ENCODE measurements around the gene AKNAD1. TPM values are rescaled to one million over a fixed set of nuclear protein-coding genes. Genes with fewer than 3 reads are reported as not detected.

The AKNAD1 gene
- total and polyA plus RNA-seq, 2 of the 8 experiments (the other 6 are each of a cell fraction or from before 2014, with no cell fraction given), result not detected

DNA sequence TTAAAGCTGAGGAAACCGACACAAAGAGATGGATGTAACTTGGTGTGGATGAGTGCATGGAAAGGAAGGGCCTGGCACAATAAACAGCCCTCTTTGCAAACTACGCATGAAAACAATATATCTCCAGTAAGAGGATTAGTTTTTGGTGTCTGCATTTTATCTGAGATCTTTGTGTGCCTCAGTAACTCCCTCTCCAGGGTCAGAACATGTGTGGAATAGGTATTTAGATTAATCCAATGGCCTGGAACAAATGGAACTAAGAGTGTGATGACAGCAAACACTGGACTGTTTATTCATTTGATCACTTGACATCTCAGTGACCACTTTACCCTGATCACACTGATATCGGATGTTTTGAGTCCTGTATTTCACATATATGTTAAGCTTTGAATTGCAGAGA is 45.3 kb downstream of the AKNAD1 start (continued):
- TF ChIP-seq, protein P1, sequence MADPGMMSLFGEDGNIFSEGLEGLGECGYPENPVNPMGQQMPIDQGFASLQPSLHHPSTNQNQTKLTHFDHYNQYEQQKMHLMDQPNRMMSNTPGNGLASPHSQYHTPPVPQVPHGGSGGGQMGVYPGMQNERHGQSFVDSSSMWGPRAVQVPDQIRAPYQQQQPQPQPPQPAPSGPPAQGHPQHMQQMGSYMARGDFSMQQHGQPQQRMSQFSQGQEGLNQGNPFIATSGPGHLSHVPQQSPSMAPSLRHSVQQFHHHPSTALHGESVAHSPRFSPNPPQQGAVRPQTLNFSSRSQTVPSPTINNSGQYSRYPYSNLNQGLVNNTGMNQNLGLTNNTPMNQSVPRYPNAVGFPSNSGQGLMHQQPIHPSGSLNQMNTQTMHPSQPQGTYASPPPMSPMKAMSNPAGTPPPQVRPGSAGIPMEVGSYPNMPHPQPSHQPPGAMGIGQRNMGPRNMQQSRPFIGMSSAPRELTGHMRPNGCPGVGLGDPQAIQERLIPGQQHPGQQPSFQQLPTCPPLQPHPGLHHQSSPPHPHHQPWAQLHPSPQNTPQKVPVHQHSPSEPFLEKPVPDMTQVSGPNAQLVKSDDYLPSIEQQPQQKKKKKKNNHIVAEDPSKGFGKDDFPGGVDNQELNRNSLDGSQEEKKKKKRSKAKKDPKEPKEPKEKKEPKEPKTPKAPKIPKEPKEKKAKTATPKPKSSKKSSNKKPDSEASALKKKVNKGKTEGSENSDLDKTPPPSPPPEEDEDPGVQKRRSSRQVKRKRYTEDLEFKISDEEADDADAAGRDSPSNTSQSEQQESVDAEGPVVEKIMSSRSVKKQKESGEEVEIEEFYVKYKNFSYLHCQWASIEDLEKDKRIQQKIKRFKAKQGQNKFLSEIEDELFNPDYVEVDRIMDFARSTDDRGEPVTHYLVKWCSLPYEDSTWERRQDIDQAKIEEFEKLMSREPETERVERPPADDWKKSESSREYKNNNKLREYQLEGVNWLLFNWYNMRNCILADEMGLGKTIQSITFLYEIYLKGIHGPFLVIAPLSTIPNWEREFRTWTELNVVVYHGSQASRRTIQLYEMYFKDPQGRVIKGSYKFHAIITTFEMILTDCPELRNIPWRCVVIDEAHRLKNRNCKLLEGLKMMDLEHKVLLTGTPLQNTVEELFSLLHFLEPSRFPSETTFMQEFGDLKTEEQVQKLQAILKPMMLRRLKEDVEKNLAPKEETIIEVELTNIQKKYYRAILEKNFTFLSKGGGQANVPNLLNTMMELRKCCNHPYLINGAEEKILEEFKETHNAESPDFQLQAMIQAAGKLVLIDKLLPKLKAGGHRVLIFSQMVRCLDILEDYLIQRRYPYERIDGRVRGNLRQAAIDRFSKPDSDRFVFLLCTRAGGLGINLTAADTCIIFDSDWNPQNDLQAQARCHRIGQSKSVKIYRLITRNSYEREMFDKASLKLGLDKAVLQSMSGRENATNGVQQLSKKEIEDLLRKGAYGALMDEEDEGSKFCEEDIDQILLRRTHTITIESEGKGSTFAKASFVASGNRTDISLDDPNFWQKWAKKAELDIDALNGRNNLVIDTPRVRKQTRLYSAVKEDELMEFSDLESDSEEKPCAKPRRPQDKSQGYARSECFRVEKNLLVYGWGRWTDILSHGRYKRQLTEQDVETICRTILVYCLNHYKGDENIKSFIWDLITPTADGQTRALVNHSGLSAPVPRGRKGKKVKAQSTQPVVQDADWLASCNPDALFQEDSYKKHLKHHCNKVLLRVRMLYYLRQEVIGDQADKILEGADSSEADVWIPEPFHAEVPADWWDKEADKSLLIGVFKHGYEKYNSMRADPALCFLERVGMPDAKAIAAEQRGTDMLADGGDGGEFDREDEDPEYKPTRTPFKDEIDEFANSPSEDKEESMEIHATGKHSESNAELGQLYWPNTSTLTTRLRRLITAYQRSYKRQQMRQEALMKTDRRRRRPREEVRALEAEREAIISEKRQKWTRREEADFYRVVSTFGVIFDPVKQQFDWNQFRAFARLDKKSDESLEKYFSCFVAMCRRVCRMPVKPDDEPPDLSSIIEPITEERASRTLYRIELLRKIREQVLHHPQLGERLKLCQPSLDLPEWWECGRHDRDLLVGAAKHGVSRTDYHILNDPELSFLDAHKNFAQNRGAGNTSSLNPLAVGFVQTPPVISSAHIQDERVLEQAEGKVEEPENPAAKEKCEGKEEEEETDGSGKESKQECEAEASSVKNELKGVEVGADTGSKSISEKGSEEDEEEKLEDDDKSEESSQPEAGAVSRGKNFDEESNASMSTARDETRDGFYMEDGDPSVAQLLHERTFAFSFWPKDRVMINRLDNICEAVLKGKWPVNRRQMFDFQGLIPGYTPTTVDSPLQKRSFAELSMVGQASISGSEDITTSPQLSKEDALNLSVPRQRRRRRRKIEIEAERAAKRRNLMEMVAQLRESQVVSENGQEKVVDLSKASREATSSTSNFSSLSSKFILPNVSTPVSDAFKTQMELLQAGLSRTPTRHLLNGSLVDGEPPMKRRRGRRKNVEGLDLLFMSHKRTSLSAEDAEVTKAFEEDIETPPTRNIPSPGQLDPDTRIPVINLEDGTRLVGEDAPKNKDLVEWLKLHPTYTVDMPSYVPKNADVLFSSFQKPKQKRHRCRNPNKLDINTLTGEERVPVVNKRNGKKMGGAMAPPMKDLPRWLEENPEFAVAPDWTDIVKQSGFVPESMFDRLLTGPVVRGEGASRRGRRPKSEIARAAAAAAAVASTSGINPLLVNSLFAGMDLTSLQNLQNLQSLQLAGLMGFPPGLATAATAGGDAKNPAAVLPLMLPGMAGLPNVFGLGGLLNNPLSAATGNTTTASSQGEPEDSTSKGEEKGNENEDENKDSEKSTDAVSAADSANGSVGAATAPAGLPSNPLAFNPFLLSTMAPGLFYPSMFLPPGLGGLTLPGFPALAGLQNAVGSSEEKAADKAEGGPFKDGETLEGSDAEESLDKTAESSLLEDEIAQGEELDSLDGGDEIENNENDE (IDR thresholded peaks at IDR 0.05; ENCODE audit: insufficient replicate concordance, low read length), result no peak
- TF ChIP-seq SAP30 (IDR thresholded peaks at IDR 0.05; ENCODE audit: insufficient read depth, insufficient replicate concordance, low read length), result no peak
- TF ChIP-seq, protein P2, sequence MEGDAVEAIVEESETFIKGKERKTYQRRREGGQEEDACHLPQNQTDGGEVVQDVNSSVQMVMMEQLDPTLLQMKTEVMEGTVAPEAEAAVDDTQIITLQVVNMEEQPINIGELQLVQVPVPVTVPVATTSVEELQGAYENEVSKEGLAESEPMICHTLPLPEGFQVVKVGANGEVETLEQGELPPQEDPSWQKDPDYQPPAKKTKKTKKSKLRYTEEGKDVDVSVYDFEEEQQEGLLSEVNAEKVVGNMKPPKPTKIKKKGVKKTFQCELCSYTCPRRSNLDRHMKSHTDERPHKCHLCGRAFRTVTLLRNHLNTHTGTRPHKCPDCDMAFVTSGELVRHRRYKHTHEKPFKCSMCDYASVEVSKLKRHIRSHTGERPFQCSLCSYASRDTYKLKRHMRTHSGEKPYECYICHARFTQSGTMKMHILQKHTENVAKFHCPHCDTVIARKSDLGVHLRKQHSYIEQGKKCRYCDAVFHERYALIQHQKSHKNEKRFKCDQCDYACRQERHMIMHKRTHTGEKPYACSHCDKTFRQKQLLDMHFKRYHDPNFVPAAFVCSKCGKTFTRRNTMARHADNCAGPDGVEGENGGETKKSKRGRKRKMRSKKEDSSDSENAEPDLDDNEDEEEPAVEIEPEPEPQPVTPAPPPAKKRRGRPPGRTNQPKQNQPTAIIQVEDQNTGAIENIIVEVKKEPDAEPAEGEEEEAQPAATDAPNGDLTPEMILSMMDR (IDR thresholded peaks at IDR 0.05; ENCODE audit: control extremely low read depth in 1 of 3, insufficient read depth in 1 of 3, low read depth in 1 of 3, low read length in 3 of 3), result no peak
- TF ChIP-seq CHD1 (IDR thresholded peaks at IDR 0.05; ENCODE audit: low read depth, low read length), result no peak
- no peak for TF ChIP-seq SP1 (IDR thresholded peaks at IDR 0.05; ENCODE audit: low read depth, low read length)
- no peak for TF ChIP-seq POLR2A (IDR thresholded peaks at IDR 0.05; ENCODE audit: control extremely low read depth in 1 of 2, low read depth in 2 of 2, low read length in 2 of 2)
- no peak for TF ChIP-seq SP2 (IDR thresholded peaks at IDR 0.05; ENCODE audit: low read length)
- no peak for TF ChIP-seq CEBPB (IDR thresholded peaks at IDR 0.05; ENCODE audit: low read depth, low read length)
- no peak for TF ChIP-seq SP4 (IDR thresholded peaks at IDR 0.05; ENCODE audit: low read length)
